Measurements from ENCODE around the gene ERAS.

The ERAS gene

DNA sequence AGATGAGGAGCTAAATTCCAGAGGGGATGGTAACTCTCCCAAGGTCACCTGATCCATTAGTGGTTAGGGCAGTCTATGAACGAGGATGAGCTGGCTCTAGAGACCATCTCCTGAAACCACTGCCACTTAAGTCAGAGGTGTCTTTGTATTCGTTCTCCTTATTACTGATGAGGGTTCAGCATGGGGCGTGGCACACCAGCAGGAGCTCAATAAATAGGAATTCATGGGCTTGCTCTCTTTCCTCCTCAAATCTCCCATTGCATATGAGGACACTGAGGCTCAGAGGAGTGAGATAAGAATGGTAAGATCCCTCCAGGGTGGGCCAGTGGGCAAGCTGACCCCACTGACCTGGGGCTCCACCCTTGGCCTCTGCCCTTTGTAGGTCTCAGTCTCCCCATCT is 41.6 kb upstream of the ERAS start:
- ChIA-PET POLR2A (no interaction called here), CTCF (no interaction called here)
- H3K4me3 ChIP-seq (ENCODE audit: low read depth, low read length): no peak overlapping the region
- TF ChIP-seq, protein P1, sequence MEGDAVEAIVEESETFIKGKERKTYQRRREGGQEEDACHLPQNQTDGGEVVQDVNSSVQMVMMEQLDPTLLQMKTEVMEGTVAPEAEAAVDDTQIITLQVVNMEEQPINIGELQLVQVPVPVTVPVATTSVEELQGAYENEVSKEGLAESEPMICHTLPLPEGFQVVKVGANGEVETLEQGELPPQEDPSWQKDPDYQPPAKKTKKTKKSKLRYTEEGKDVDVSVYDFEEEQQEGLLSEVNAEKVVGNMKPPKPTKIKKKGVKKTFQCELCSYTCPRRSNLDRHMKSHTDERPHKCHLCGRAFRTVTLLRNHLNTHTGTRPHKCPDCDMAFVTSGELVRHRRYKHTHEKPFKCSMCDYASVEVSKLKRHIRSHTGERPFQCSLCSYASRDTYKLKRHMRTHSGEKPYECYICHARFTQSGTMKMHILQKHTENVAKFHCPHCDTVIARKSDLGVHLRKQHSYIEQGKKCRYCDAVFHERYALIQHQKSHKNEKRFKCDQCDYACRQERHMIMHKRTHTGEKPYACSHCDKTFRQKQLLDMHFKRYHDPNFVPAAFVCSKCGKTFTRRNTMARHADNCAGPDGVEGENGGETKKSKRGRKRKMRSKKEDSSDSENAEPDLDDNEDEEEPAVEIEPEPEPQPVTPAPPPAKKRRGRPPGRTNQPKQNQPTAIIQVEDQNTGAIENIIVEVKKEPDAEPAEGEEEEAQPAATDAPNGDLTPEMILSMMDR (IDR thresholded peaks at IDR 0.05; ENCODE audit: insufficient read depth, low read length, missing control alignments): no peak
- no peak for DNase-seq (ENCODE audit: low read depth, low spot score)

DNA sequence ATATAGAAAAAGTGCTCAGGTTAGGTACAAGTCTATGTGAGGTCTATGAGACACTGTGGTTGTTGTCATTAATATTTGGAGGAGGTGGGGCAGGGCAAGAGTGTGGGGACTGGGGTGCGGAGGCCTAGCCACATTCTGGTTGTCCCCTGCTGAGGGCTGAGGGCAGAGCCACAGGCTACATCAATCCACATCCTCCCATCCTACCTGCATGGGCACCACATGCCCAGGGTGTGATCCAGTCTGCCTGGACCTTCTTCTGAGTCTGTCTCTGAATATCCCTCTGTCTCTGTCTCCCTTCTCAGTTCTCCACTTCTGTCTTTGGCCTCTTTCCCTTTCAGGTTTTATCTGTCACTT is 41.1 kb upstream of the ERAS start:
- ChIA-PET POLR2A (no interaction called here), CTCF (no interaction called here)
- H3K4me3 ChIP-seq (ENCODE audit: low read depth, low read length): no peak overlapping the region
- TF ChIP-seq, protein P1 (IDR thresholded peaks at IDR 0.05; ENCODE audit: insufficient read depth, low read length, missing control alignments): no peak
- no peak for DNase-seq (ENCODE audit: low read depth, low spot score)

DNA sequence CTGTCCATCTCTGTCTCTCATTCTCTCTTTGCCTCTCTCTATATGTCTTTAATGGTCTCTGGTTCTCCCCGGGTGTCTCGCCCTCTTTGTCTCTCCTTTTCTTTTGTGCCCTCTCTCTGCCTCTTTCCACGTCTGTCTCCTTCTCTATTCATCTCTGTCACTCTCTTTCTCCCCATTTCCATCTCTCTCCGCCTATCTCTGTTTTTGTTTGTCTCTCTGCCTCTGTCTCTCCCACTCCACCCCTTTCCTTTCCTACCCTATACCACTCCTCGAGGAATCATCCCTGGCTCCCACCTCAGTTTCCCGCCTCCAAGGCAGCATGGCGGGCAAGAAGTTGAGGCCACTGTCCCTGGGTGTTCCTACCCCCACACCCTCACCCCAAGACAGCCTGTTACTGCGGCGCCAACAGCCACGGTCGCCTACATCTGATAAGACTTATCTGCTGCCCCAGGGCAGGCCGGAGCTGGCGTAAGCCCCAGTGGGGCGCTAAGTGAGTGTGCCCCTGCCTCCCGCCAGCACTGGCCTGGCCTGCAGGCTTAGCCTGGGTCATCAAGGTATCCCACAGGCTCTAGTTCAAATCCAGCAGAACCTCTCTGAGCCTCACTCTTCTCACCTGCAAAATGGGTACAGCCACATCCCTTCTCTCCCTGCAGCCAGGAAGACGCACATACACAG is 40.6 kb upstream of the ERAS start:
- TF ChIP-seq, protein P1 (IDR thresholded peaks at IDR 0.05; ENCODE audit: insufficient read depth, low read length, missing control alignments): no peak
- DNase-seq (ENCODE audit: low read depth, low spot score): no peak

DNA sequence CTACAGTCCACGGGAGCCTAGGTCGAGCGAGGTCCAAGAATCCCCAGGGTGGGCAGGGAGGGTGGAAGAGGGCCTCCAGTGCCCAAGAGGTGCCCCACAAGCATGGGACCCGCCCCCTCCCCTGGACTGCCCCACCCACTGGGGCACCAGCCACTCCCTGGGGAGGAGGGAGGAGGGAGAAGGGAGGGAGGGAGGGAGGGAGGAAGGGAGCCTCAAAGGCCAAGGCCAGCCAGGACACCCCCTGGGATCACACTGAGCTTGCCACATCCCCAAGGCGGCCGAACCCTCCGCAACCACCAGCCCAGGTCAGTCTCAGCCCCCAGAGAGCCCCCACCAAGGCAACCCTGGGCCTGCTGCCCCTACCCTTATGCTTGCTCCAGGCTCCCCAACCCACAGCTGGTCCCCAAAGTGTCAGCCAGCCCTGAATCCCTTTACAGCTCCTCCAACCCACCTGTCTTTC is 39.9 kb upstream of the ERAS start, which contains the start of gene GATA1:
Gene GATA1, plus strand, starts transcription at position 250 of the 460 bp plus-strand sequence. CDS start 4,520 bp downstream, outside the sequence.
- POLR2A ChIA-PET: no interaction called here
- no peak for DNase-seq (ENCODE audit: low read depth, low spot score)
- H3K4me3 ChIP-seq (ENCODE audit: low read depth, low read length): no peak within 1 kb of the TSS
- CTCF ChIA-PET: no interaction called here
- TF ChIP-seq, protein P1 (IDR thresholded peaks at IDR 0.05; ENCODE audit: insufficient read depth, low read length, missing control alignments): no peak

More for the DNA sequence above, 40.6 kb upstream of the ERAS start:
- ChIA-PET CTCF (no interaction called here), POLR2A (no interaction called here)
- H3K4me3 ChIP-seq (ENCODE audit: low read depth, low read length): no peak overlapping the region

DNA sequence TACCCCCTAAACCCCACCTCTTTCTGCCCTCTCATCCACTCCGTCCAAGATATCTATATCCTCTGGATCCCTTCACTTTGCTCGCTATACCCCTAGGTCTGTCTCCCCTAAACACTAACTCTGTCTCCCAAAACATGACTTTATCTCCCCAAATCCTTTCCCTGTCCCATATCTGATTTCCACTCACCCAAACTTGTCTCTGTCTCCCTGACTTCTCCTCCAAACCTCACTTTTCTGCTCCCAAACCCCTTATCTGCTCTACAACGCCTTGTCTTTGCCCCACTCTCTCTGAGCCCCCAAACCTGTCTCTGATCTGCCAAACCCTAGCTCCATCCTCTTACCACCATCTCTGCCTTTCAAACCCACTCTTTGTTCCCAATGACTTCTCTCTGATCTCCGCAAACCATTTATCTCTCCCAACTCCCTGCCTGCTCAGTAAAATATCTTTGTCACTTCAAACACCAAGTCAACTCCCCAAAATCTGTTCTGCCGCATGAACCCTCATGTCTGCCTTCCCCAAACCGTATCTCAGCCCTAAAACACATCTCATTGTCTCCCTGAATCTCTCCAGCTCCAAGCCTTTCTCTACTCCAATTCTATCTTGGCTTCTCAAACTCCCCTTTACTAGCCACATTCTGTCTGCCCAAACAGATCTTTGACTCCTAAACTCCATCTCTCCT is 39.3 kb upstream of the ERAS start:
- H3K4me3 ChIP-seq (ENCODE audit: low read depth, low read length): no peak overlapping the region
- POLR2A ChIA-PET: no interaction called here
- CTCF ChIA-PET: no interaction called here
- TF ChIP-seq, protein P1 (IDR thresholded peaks at IDR 0.05; ENCODE audit: insufficient read depth, low read length, missing control alignments): no peak
- no peak for DNase-seq (ENCODE audit: low read depth, low spot score)

DNA sequence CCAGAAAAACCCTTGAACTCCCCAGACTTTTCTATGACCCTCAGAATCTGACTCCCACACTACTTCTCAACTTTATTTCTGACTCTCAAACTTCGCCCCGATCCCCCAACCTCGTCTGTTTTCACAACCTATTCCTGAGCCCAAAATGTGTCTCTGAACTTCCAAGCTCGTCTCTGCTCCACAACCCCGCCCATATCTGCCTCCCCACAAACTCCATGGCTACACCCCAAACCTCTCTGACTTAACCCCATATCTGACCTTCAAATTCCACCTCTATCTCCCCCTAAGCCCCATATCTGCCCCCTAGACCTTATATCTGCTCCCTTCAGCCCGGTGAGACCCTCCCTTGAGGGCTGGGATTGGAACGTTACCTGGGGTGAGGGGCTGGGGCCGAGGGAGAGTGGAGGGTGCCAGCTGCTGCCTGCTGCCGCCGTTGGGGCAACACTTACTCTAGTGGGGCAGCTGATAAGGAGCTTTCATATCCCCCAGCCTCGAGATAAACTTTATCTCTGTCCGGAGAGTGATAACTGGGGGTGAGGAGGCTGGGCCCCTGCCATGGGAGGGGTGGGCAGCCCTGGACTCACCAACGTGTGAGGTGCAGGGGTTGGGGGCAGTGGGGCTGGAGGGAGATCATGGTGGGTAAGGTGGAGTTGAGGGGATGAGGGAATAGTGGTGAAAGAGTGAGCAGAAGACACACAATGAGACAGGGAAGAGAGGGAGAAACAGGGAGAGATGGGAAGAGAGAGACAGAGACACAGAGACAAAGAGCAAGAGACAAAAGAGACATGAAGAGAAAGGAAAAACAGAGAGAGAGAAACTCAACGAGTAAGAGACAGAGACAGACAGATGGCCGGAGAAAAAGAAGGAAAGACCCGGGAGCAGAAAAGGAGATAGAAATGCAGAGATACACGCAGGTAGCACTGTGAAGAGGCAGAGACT is 38.5 kb upstream of the ERAS start:
- no peak overlapping the region for H3K4me3 ChIP-seq (ENCODE audit: low read depth, low read length)
- DNase-seq (ENCODE audit: low read depth, low spot score): no peak
- POLR2A ChIA-PET: no interaction called here
- TF ChIP-seq, protein P1 (IDR thresholded peaks at IDR 0.05; ENCODE audit: insufficient read depth, low read length, missing control alignments): no peak
- CTCF ChIA-PET: no interaction called here
